Measurements from ENCODE around the gene C8G.

- TF ChIP-seq EZH2 (IDR thresholded peaks at IDR 0.05; ENCODE audit: low read depth, low read length, severe bottlenecking) (no peak), RAD21 (IDR thresholded peaks at IDR 0.05 in 1 of 2, conservative IDR thresholded peaks at IDR 0.05 in 1 of 2; ENCODE audit: low read depth in 2 of 2, low read length in 2 of 2) (no peak), POLR2A (IDR thresholded peaks at IDR 0.05; ENCODE audit: control extremely low read depth in 1 of 2, low read depth in 2 of 2, low read length in 2 of 2) (no peak), TEAD4 (IDR thresholded peaks at IDR 0.05; ENCODE audit: low read depth, low read length) (no peak), KDM1A (IDR thresholded peaks at IDR 0.05; ENCODE audit: borderline replicate concordance, low read length) (no peak), CTCF (IDR thresholded peaks at IDR 0.05; ENCODE audit: control extremely low read depth in 1 of 3, insufficient read depth in 1 of 3, low read depth in 1 of 3, low read length in 3 of 3) (no peak), NRF1 (IDR thresholded peaks at IDR 0.05; ENCODE audit: low read depth, low read length) (no peak)
Observed at GRCh38 chr9:136979769-136980587, 34.9 kb downstream of the C8G start.
